ENCODE data around the gene CFAP221. TPM values are rescaled to one million over a fixed set of nuclear protein-coding genes. Genes with fewer than 3 reads are reported as not detected.

Gene CFAP221
- polyA plus RNA-seq, 1 donor (not counting 4 experiments of a cell fraction or from before 2014, with no cell fraction given), result not detected

DNA sequence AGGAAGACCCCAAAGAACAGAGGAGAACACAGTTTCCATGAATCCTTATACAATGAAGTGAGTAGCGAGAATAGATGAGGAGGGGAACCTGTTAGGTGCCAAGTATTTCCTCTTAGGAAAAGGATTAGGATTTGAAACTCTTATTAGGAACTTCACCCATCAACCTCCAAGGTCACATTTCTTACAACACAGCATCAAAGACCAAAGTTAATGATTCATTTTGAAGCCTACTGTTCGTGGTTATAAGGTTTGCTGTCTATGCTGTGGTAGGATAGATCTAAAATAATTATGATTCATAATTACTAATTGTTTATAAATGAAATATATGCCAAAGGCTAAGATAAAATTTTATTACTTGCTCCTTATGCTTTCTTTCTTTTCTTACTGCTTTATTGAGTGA, 6.1 kb downstream of the CFAP221 start:
- FAIRE-seq (no peak), DNase-seq (ENCODE audit: low read depth, low spot score) (no peak)
- Histone ChIP-seq H3K27ac (ENCODE audit: control insufficient read depth, insufficient read depth, low read length) (no peak overlapping the region), H3K4me1 (ENCODE audit: control insufficient read depth, extremely low read depth, insufficient read depth, low read length) (no peaks in the 10 kb centered on the region), H3K9me1 (ENCODE audit: control insufficient read depth, extremely low read depth, insufficient read depth, low read length) (no peaks in the 10 kb centered on the region), H3K27me3 (ENCODE audit: control insufficient read depth, extremely low read depth, insufficient read depth, low read length) (peaks cover 18% of the 10 kb centered on the region), H3K9me3 (ENCODE audit: control insufficient read depth, low read depth, low read length) (no peaks in the 10 kb centered on the region), H3K4me3 (ENCODE audit: control insufficient read depth in 2 of 3, extremely low read depth in 1 of 3, insufficient read depth in 2 of 3, low read depth in 1 of 3, low read length in 3 of 3) (no peak overlapping the region), H3K4me2 (ENCODE audit: control insufficient read depth, extremely low read depth, insufficient read depth, low read depth, low read length) (no peak overlapping the region), H2AFZ (ENCODE audit: control insufficient read depth, low read length) (no peak overlapping the region), H3K36me3 (ENCODE audit: control insufficient read depth in 2 of 2, extremely low read depth in 1 of 2, insufficient read depth in 2 of 2, low read length in 2 of 2) (no peaks in the 10 kb centered on the region), H3K9ac (ENCODE audit: control insufficient read depth, extremely low read depth, insufficient read depth, low read length) (no peak overlapping the region), H4K20me1 (ENCODE audit: control insufficient read depth, extremely low read depth, insufficient read depth, low read length) (no peaks in the 10 kb centered on the region), H3K79me2 (ENCODE audit: control insufficient read depth, insufficient read depth, low read length) (no peaks in the 10 kb centered on the region)
- TF ChIP-seq, protein P1, sequence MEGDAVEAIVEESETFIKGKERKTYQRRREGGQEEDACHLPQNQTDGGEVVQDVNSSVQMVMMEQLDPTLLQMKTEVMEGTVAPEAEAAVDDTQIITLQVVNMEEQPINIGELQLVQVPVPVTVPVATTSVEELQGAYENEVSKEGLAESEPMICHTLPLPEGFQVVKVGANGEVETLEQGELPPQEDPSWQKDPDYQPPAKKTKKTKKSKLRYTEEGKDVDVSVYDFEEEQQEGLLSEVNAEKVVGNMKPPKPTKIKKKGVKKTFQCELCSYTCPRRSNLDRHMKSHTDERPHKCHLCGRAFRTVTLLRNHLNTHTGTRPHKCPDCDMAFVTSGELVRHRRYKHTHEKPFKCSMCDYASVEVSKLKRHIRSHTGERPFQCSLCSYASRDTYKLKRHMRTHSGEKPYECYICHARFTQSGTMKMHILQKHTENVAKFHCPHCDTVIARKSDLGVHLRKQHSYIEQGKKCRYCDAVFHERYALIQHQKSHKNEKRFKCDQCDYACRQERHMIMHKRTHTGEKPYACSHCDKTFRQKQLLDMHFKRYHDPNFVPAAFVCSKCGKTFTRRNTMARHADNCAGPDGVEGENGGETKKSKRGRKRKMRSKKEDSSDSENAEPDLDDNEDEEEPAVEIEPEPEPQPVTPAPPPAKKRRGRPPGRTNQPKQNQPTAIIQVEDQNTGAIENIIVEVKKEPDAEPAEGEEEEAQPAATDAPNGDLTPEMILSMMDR (optimal IDR thresholded peaks at IDR 0.05 in 1 of 3, IDR thresholded peaks at IDR 0.05 in 1 of 3, conservative IDR thresholded peaks at IDR 0.05 in 1 of 3; ENCODE audit: extremely low read depth in 1 of 3, insufficient read depth in 2 of 3, low read length in 3 of 3), result no peak
- no peak for TF ChIP-seq EZH2 (IDR thresholded peaks at IDR 0.05; ENCODE audit: low read length)
- dilution Hi-C loops (cut with MboI; ENCODE audit: extremely low pct_ligation_motif_present, low sequenced_read_pairs), result no loop called here

DNA sequence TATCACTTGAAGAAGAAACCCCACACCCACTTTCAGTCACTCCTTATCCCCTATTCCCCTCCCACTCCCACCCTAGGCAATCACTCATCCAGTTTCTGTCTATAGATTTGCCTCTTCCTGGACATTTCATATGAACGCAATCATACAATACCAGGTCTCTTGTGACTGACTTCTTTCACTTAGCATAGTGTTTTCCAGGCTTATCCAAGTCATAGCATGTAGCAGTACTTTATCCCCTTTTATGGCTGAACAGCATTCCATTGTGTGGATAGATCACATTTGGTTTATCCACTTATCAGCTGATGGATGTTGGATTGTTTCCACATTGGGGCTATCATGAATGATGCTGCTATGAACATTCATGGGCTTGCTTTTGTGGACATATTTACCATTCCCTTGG, 6.6 kb downstream of the CFAP221 start:
- no peak for TF ChIP-seq EZH2 (IDR thresholded peaks at IDR 0.05; ENCODE audit: low read length)
- TF ChIP-seq, protein P1 (optimal IDR thresholded peaks at IDR 0.05 in 1 of 3, IDR thresholded peaks at IDR 0.05 in 1 of 3, conservative IDR thresholded peaks at IDR 0.05 in 1 of 3; ENCODE audit: extremely low read depth in 1 of 3, insufficient read depth in 2 of 3, low read length in 3 of 3), result no peak
- Histone ChIP-seq H2AFZ (ENCODE audit: control insufficient read depth, low read length) (no peak overlapping the region), H3K79me2 (ENCODE audit: control insufficient read depth, insufficient read depth, low read length) (no peaks in the 10 kb centered on the region), H3K9ac (ENCODE audit: control insufficient read depth, extremely low read depth, insufficient read depth, low read length) (no peak overlapping the region), H3K27ac (ENCODE audit: control insufficient read depth, insufficient read depth, low read length) (no peak overlapping the region), H3K4me3 (ENCODE audit: control insufficient read depth in 2 of 3, extremely low read depth in 1 of 3, insufficient read depth in 2 of 3, low read depth in 1 of 3, low read length in 3 of 3) (no peak overlapping the region), H3K4me1 (ENCODE audit: control insufficient read depth, extremely low read depth, insufficient read depth, low read length) (no peaks in the 10 kb centered on the region), H3K9me3 (ENCODE audit: control insufficient read depth, low read depth, low read length) (no peaks in the 10 kb centered on the region), H4K20me1 (ENCODE audit: control insufficient read depth, extremely low read depth, insufficient read depth, low read length) (no peaks in the 10 kb centered on the region), H3K27me3 (ENCODE audit: control insufficient read depth, extremely low read depth, insufficient read depth, low read length) (peaks cover 13% of the 10 kb centered on the region), H3K4me2 (ENCODE audit: control insufficient read depth, extremely low read depth, insufficient read depth, low read depth, low read length) (no peak overlapping the region), H3K9me1 (ENCODE audit: control insufficient read depth, extremely low read depth, insufficient read depth, low read length) (no peaks in the 10 kb centered on the region), H3K36me3 (ENCODE audit: control insufficient read depth in 2 of 2, extremely low read depth in 1 of 2, insufficient read depth in 2 of 2, low read length in 2 of 2) (no peaks in the 10 kb centered on the region)
- dilution Hi-C loops (cut with MboI; ENCODE audit: extremely low pct_ligation_motif_present, low sequenced_read_pairs), result no loop called here
- FAIRE-seq (no peak), DNase-seq (ENCODE audit: low read depth, low spot score) (no peak)

Measured in keratinocyte (primary cell).